Ishikawa (cell line): Measurements from ENCODE around the gene ZNF862.

ENCODE experiments used
- CEBPB ChIP-seq: IDR thresholded peaks from 2 replicates; pipeline ENCODE4 v1.6.1; 2012
- CREB1 ChIP-seq: IDR thresholded peaks from 2 replicates; pipeline ENCODE4 v1.6.1; 2012; ENCODE audit warnings: low read depth
- EGR1 ChIP-seq: IDR thresholded peaks from 2 replicates; pipeline ENCODE4 v1.6.1; 2012
- FOXM1 ChIP-seq: IDR thresholded peaks from 2 replicates; pipeline ENCODE4 v1.6.1; 2012; ENCODE audit warnings: low read depth, borderline replicate concordance
- TAF1 ChIP-seq: IDR thresholded peaks from 2 replicates; pipeline ENCODE4 v1.6.1; 2012; ENCODE audit warnings: low read depth, mild to moderate bottlenecking
- TEAD4 ChIP-seq: IDR thresholded peaks from 2 replicates; pipeline ENCODE4 v1.6.1; 2012

- TF ChIP-seq TAF1 (no peak), EGR1 (no peak), FOXM1 (no peak), TEAD4 (no peak), CREB1 (no peak), CEBPB (no peak)
These were observed 25.8 kb downstream of the ZNF862 start for GRCh38 chr7:149864023-149864422.
